Measurements from ENCODE around the gene ZNF385C. TPM values are rescaled to one million over a fixed set of nuclear protein-coding genes. Genes with fewer than 3 reads are reported as not detected.

Gene ZNF385C
- total RNA-seq, 1 donor, result not detected

DNA sequence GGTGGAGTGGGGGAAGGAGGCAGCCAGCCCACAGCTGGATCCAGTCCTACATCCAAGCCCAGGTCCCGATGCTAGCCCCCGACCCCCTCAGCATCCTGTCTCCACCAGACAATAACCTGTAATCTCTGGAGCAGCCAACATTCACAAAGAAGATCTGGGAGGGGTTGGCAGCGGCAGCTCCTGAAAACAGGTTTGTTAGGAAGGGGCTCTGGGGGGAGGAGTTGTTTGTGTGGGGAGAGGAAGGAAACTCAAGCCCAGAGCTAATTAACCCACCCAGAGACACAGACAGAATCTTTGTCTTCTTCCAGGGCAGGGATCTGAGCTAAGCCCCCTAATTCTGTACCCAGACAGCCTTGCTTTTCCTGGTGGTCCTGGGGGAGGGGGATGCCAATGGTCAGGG is 43.2 kb downstream of the ZNF385C start:
- no peak for TF ChIP-seq CTCF (IDR thresholded peaks at IDR 0.05; ENCODE audit: insufficient read depth, low read depth, low read length)
- H3K4me3 ChIP-seq (ENCODE audit: low read depth, low read length), result no peak overlapping the region
- DNase-seq (ENCODE audit: low read depth), result no peak

- TF ChIP-seq CTCF (IDR thresholded peaks at IDR 0.05; ENCODE audit: insufficient read depth, low read depth, low read length), result no peak
- DNase-seq (ENCODE audit: low read depth), result no peak
- no peak overlapping the region for H3K4me3 ChIP-seq (ENCODE audit: low read depth, low read length)
Measured at GRCh38 chr17:42053731-42054500, 44.4 kb downstream of the ZNF385C start.

DNA sequence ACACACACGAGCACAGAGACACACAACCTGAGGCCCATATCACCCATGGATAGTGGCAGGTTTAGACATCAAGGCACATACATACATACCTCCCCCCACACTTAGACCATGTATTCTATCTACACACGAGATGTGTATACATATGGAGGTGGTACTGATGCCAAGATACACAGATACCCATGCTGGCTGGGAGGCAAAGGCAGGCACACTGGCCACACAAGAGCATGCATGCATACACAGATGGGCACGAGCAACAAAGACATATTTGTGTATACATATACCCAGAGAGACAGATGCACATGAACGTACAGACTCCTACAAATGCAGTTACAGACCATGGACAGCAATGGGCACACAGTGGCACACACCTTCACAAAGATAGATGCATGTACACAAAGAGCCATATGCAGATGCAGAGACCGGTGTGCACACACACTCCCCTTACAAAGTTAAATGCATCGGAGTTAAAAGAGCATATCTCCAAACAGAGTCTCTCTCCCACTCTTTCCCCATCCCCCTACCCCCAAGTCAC is 45.9 kb downstream of the ZNF385C start:
- no peak overlapping the region for H3K4me3 ChIP-seq (ENCODE audit: low read depth, low read length)
- TF ChIP-seq CTCF (IDR thresholded peaks at IDR 0.05; ENCODE audit: insufficient read depth, low read depth, low read length), result no peak
- no peak for DNase-seq (ENCODE audit: low read depth)

GRCh38 chr17:42051645-42052044 is 46.6 kb downstream of the ZNF385C start:
- no peak for TF ChIP-seq CTCF (IDR thresholded peaks at IDR 0.05; ENCODE audit: insufficient read depth, low read depth, low read length)
- DNase-seq (ENCODE audit: low read depth), result no peak

DNA sequence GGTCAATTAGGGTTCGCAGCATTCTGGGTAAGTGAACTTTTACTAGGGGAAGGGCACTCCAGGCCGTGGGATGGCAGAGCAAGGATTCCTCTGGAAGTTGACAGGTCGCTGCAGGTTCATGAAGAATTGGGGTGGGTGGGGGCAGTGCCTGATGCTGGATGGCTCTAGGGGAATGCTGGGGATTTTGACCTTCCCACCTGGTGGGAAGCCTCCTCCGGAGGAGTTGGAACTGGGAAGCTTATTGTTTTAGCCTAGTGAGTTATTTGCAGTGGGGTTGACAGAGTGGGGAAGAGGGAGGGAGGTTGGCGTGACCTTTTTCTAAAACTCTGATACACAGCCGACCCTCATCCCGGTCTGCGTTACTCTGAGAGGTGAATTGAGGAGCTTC is 47.3 kb downstream of the ZNF385C start:
- H3K4me3 ChIP-seq (ENCODE audit: low read depth, low read length), result peak overlapping the region; percentile 56
- no peak for TF ChIP-seq CTCF (IDR thresholded peaks at IDR 0.05; ENCODE audit: insufficient read depth, low read depth, low read length)
- no peak for DNase-seq (ENCODE audit: low read depth)

More at GRCh38 chr17:42051645-42052044, 46.6 kb downstream of the ZNF385C start:
- H3K4me3 ChIP-seq (ENCODE audit: low read depth, low read length), result no peak overlapping the region

DNA sequence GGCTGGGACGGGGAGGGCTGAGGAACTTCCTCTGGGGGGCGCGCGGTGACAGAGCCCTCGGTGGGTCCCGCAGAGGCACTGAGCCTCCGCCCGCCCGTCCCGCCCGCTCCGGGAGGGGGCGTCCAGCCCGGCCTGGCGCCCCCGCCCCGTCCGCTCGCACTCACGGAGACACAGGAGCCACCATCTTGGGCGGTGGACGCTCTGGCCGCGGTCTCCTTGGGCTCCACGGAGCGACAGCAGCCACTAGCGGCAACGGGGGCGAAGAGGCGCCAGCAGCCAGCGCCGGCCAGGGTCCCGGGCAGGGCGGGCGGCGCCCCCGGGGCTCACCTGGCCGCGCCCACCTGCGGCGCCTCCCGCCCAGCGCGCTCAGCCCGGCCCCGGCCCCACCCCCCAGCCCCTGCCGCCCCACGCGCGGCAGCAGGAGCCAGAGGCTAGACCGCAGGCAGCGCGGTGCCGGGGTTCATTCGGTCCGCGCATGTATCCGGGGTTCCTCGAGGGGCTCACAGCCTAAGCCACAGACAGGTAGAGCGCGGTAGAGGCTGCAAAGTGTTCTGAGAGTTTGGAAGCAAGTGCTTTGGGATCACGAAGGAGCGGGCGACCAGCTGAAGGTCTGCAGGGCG is 47.8 kb downstream of the ZNF385C start, which contains the start of gene C17orf113:
Gene C17orf113 (minus strand): TSS at position 209 of the 620 bp plus-strand sequence. CDS start 7,225 bp downstream, outside the sequence.
- DNase-seq (ENCODE audit: low read depth), result no peak
- peak within 1 kb of the TSS; percentile 56 for H3K4me3 ChIP-seq (ENCODE audit: low read depth, low read length)

More for the DNA sequence above, 47.8 kb downstream of the ZNF385C start, which contains the start of gene C17orf113:
- TF ChIP-seq CTCF (IDR thresholded peaks at IDR 0.05; ENCODE audit: insufficient read depth, low read depth, low read length), result peak; percentile 28

All from fibroblast of villous mesenchyme (primary cell).